Activated CD4-positive, alpha-beta T cell treated with anti-CD3 and anti-CD28 coated beads for 48 hours (primary cell): ENCODE results near the gene RPAP3.
"Not testable (repeated sequence)": the region's sequence is repeated elsewhere in the genome, so short reads cannot be mapped to it uniquely, and the experiment has no call there.

ENCODE experiments used
- DNase-seq: peaks from one replicate; pipeline ENCODE4 v3.0.0-alpha.2; 2020

Gene RPAP3

DNA sequence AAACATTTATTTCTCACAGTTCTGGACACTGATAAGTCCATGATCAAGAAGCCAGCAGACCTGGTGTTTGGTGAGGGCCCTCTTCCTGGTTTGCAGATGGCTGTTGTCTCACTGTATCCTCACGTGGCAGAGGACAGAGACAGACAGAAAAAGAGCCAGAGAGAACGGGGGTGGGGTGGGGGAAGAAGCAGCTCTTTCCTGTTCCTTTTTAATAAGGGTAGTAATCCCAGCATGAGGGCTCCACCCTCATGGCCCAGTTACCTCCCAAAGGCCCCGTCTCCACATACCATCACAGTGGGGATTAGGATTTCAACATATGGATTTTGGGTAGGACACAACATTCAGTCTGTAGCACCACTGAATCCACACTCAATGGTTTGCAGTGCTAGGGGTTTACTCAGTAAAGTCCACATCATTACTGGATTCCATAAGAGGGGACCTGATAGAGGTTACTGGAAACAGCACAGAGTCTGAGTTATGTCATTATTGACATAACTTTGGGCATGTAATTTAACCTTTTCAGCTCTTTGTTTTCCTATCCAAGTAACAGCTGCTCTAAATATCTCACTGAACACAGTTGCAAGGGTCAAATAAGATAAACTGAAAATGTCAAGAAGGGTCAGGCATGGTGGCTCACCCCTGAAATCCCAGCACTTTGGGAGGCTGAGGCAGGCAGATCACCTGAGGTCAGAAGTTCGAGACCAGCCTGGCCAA is 53.2 kb downstream of the RPAP3 start:
- DNase-seq, result no peak

DNA sequence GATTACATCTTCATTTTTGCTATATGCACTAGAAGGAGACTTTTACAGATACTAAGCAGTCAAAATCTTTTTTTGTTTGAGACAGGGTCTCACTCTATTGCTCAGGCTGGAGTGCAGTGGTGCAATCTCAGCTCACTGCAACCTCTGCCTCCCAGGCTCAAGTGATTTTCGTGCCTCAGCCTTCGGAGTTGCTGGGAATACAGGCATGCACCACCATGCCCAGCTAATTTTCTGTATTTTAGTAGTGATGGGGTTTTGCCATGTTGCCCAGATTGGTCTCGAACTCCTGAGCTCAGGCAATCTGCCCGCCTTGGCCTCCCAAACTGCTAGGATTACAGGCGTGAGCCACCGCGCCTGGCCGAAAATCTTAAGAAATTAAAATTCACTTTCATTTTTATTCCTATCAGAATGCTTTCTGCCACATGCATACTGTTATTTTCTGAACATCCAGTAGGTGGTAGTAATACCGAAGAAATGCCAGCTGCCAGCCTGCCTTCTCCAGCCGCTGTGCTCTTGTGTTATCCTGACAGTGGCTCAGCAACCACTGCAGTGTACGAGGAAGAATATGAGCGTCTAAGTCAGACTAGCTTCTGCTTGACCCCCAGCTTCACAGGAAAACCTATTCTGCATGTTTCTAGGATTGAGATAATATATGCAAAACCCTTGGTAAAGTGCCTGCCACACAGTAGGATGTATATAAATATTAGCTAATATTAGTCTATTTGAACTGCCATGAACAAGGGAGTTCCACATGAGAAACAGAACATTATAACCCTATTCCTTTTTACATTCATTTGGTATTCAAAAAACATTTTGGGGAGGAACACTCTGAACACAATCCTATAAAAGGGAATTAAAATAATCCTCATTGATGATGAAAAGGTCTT is 54.2 kb downstream of the RPAP3 start:
- peak; percentile 56 for DNase-seq

DNA sequence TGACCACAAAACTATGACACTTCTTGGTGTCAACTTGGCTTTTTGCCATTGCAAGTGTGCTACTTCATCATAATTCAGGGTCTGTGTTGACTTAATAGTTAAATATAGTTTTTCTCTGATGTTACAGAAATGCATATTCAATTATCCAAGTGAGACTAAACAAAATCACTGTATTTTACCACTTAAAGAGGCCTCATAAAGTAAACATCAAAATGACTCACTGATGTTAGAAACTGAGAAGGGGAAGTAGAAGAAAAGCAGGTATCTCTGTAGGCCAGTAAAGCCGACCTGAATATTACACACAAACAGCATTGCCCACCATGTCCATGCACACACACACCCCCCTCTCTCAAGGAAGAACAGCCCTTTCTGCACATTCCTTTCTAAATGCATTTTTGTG is 55.4 kb downstream of the RPAP3 start:
- DNase-seq, result no peak

DNA sequence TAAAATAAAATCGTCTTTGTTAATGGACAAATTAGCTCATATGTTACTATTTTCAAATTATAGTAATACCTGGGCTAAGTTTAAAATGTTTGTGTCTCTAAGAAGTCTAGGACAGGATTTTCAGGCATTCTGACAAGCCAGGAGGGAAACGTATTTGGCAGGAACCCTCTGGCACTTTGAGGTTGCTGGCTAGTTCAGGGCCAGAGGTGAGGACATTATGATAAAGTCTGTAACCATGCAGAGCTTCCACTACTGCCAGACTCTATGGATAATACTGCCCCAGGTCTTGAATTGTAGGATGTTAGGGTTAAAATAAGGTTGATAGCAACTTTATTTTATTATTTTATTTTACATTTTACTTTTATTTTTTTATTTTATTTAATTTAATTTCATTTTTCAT is 56.4 kb downstream of the RPAP3 start:
- no peak for DNase-seq

DNA sequence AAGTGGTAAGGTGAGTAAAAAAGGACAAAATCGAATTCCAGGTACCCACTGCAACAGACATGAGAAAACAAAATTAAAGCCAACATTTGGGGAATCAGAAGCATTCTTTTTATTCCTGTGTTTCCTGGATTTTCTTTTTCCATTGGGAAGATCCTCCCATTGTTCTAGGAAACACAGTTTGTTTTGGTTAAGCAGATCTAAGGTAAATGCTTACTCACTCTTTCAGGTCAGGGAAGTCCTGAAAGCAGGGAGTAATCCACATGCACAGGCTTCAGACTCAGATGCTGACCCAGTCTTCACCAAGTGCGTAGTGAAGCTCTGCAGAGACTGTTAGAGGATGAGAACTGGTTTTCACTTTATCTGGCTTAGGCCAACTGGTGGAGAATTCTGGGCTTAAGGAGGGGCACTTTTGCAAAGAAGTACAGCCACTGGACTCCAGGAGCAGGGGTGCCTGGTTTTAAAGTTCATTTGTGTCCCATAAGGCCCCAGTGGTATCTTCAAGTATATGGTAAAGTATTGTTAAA is 57.7 kb downstream of the RPAP3 start:
- DNase-seq, result no peak

DNA sequence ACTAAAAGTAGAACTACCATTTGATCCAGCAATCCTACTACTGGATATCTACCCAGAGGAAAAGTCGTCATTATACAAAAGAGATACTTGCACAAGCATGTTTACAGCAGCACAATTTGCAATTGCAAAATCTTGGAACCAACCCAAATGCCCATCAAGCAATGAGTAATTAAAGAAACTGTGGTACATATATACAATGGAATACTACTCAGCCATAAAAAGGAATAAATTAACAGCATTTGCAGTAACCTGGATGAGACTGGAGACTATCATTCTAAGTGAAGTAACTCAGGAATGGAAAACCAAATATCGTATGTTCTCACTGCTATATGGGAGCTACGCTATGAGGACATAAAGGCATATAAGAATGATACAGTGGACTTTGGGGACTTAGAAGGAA is 63.5 kb downstream of the RPAP3 start:
- not testable (repeated sequence) for DNase-seq

DNA sequence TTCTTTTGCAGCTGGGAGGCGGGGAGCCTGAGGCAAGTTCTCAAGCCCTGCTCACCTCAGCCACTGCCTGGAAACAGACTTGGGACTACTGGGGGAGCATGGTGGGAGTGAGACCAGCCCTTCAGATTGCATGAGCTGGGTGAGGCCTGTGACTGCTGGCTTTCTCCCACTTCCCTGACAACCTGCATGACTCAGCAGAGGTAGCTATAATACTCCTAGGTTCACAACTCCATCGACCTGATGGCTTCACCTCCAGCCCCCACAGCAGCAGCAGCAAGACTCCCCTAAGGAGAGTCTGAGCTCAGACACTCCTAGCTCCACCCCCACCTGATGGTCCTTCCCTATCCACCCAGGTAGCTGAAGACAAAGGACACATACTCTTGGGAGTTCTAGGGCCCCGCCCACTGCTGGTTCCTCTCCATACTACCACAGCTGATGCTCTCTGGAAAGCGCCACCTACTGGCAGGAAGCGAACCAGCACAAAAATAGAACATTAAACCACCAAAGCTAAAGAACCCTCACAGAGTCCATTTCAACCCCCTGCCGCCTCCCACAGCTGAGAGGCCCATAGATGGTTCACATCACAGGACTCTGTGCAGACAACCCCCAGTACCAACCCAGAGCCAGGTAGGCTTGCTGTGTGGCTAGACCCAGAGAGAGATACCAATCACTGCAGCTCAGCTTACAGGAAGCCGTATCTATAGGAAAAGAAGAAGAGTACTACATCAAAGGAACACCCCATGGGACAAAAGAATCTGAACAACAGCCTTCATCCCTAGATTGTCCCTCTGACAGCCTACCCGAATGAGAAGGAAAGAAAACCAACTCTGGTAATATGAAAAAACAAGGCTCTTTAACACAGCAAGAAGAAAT is 68.7 kb downstream of the RPAP3 start:
- DNase-seq, result peak; percentile 72

DNA sequence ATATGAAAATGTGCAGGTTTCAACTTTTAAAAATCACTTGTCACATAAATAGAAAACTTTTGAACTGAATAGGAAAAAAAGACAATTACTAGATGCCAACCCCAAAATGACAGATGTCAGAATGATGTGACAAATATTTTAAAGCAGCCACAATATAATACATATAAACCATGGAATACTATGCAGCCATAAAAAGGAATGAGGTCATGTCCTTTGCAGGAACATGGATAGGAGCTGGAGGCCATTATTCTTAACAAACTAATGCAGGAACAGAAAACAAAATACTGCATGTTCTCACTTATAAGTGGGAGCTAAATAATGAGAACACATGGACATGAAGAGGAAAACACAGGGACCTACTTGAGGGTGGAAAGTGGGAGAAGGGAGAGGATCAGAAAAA is 70.1 kb downstream of the RPAP3 start:
- DNase-seq, result not testable (repeated sequence)

DNA sequence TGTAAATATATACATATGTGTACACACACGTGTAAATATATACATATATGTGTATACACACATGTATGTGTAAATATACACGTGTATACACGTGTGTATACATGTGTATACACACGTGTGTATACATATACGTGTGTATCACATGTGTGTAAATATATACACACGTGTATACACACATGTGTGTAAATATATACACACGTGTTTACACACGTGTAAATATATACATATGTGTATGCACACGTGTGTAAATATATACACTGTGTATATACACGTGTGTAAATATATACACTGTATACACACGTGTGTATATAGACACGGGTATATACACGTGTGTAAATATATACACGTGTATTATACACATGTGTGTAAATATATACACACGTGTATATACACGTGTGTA is 71.7 kb downstream of the RPAP3 start:
- no peak for DNase-seq

DNA sequence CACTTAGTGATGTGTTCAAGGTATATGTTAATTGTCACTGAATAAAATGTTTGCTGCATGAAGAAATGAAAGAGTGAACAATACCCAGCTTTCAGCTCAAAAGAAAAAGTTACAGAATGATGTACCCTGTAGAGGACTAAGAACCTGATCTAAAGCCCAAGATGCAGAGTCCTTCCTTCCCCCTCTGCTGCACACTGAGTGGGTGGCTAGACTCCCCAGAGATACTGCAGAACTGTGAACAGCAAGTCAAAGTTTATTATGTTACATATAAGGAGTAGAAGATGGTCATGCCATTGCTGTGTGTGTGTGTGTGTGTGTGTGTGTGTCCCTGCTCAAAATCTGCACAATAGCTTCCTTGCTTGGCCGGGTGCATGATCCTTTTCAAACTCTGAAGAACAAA is 83.9 kb downstream of the RPAP3 start:
- DNase-seq, result no peak

DNA sequence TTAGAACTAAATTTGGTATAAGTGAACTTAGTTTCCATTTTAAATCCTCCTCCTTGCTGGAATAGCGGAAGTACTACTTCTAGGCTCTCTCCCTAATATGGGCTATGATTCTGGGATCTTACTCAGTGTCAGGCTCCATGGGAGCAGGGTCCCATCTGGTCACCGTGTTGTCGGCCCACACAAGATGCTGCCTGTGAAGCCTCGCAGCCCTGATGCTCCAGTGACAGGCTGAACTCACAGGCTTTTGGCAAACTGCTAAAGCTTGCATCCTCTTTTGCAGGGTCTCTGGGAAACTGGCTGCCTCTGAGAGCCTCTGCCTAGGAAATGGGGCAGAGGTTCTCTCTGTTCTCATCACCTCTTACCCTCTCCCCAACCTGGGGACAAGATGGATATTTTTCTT is 88.4 kb downstream of the RPAP3 start:
- no peak for DNase-seq

DNA sequence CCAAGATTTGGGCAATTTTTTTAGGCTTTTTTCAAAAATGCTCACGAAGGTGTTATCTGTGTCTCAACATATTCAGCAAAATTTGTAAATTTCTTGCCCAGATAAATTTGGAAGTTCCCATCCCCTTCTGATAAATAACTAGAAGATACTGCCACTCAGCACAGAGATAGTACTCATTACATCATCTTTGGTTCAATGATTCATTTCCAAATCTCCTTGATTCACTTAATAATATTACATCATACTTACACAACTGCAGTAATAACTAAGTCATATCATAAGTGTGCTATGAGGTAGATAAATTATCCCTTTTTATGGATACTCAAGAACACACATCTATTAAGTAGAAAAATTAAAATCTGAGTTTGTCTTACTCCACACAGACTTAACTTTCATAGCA is 89.4 kb downstream of the RPAP3 start:
- no peak for DNase-seq

DNA sequence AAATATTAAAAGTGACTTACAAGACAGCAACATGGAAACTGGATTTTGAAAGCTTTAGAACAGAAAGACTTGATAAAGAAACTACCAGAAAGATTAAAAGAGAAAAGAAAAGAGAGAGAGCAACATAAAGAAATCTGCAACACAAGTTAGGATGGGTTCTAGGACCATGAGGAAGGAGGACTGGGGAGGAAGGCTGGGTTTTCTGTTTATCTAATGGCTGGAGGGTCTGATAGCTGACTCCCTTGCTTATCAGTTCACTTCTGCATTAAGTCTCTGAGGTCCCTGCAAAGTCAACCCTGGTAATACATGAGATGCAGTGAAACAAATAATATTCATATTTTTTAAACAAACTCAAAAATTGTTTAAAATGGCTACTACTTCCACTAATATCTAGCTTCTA is 90.1 kb downstream of the RPAP3 start:
- no peak for DNase-seq

DNA sequence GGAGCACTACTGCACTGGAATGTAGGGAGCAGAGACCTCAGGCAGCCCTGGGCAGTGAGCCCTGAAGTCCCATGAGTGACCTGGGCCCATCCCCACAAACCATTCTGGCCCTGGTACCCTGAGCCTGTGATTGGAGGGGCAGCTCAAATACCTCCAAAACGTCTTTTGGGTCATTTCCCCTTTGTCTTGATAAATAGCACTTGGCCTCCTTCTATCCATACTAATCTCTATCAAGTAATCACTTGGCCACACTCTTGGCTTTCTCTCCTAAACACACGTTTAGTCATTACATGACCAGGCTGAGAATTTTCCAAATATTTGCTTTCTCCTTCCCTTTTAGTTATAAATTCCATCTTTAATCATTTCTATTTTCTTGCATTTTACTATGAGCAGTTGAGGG is 91.3 kb downstream of the RPAP3 start:
- no peak for DNase-seq

DNA sequence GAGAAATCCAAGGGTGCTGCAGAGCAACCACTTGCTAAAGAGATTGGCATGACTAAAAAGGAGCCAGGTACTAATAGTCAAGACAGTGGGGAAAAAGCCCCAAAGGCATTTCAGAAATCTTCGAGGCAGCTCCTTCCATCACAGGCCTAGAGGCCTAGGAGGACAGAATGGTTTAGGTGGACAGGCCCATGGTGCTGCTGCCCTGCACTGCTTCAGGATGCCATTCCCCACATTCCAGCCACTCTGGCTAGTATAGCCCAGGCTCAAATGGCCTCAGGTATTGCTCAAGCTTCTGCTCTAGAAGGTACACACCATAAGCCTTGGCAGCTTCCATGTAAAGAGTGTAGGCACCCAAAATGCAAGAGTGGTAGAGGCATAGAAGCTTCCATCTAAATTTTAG is 92.9 kb downstream of the RPAP3 start:
- no peak for DNase-seq

DNA sequence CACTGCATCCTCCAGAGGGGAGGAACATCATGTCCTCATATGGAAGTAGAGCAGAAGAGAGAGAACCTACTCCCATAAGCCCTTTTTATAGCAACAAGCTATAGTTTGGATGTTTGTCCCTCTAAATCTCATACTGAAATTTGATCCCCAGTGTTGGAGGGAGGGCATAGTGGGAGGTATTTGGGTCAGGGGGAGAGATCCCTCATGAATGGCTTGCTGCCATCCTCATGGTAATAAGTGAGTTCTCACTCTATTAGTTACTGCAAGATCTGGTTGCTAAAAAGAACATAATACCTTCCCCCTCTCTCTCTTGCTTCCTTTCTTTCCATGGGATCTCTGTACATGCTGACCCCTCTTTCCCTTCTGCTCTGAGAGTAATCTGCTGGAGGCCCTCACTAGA is 93.9 kb downstream of the RPAP3 start:
- no peak for DNase-seq
